HEK293T (cell line): ENCODE measurements around the gene NID2.

Experiments used
- BHLHE40 ChIP-seq: fragments of 450-650 bp; IDR thresholded peaks from 2 replicates; pipeline ENCODE4 v1.6.1; 2016; ENCODE audit warnings: mild to moderate bottlenecking, moderate library complexity, borderline replicate concordance
- ELF4 ChIP-seq: fragments of 450-650 bp; IDR thresholded peaks from 2 replicates; pipeline ENCODE4 v1.6.1; 2017; ENCODE audit warnings: antibody characterized with exemption
- FOXA1 ChIP-seq: fragments of 450-650 bp; IDR thresholded peaks from 2 replicates; pipeline ENCODE4 v1.6.1; 2016; ENCODE audit warnings: mild to moderate bottlenecking
- FOXM1 ChIP-seq: fragments of 450-650 bp; IDR thresholded peaks from 2 replicates; pipeline ENCODE4 v1.6.1; 2017; ENCODE audit warnings: mild to moderate bottlenecking, borderline replicate concordance
- L3MBTL2 ChIP-seq: fragments of 450-650 bp; conservative IDR thresholded peaks from 2 replicates; pipeline ENCODE4 v1.6.1; 2016; ENCODE audit warnings: mild to moderate bottlenecking
- NFRKB ChIP-seq: fragments of 450-650 bp; IDR thresholded peaks from 2 replicates; pipeline ENCODE4 v1.6.1; 2016; ENCODE audit warnings: mild to moderate bottlenecking, moderate library complexity
- PKNOX1 ChIP-seq: fragments of 450-650 bp; IDR thresholded peaks from 2 replicates; pipeline ENCODE4 v1.6.1; 2016
- SP1 ChIP-seq: fragments of 450-650 bp; IDR thresholded peaks from 2 replicates; pipeline ENCODE4 v1.6.1; 2017

- TF ChIP-seq PKNOX1 (no peak), BHLHE40 (no peak), FOXM1 (no peak), NFRKB (no peak), L3MBTL2 (no peak), SP1 (no peak), ELF4 (no peak), FOXA1 (no peak)
These were observed 54.1 kb downstream of the NID2 start for GRCh38 chr14:52014601-52015267.
